ENCODE results near the gene CLDN10. TPM values are rescaled to one million over a fixed set of nuclear protein-coding genes. Genes with fewer than 3 reads are reported as not detected.

CLDN10 gene
- total RNA-seq, 4 donors from 2014 or later: 0.81 to 16.8 TPM; not detected in 2

DNA sequence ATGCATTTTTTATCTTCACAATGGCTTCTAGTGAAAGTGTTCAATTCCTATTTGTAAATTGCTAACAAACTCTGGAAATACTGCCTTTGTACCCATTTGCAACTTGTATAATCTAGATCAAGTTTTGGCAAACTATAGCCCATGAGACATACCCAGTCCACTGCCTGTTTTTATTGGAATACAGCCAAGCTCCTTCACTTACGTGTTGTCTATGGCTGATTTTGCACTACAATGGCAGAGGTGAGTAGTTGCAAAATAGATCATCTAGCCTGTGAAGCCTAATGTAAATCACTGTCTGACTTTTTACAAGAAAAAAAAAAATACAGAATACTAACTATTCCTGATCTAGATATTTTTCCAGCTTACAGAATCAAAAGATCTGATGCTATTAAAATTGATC, 54.8 kb downstream of the CLDN10 start:
- Histone ChIP-seq H3K9me3 (no peaks in the 10 kb centered on the region), H3K4me1 (peaks cover 0 to 14% (median 9%) of the 10 kb centered on the region in 3 donors), H3K4me3 (no peak overlapping the region), H3K36me3 (peaks cover 0 to 33% of the 10 kb centered on the region in 2 donors), H3K27ac (no peak overlapping the region), H3K27me3 (no peaks in the 10 kb centered on the region)
- ATAC-seq: no peak
- WGBS, 2 donors (ENCODE audit: low coverage in 1 of 2): 27% methylated on average over 1 of the region's 1 CpG; no CpG with 5 or more reads in 1 of the 2 donors
- TF ChIP-seq, protein P1, sequence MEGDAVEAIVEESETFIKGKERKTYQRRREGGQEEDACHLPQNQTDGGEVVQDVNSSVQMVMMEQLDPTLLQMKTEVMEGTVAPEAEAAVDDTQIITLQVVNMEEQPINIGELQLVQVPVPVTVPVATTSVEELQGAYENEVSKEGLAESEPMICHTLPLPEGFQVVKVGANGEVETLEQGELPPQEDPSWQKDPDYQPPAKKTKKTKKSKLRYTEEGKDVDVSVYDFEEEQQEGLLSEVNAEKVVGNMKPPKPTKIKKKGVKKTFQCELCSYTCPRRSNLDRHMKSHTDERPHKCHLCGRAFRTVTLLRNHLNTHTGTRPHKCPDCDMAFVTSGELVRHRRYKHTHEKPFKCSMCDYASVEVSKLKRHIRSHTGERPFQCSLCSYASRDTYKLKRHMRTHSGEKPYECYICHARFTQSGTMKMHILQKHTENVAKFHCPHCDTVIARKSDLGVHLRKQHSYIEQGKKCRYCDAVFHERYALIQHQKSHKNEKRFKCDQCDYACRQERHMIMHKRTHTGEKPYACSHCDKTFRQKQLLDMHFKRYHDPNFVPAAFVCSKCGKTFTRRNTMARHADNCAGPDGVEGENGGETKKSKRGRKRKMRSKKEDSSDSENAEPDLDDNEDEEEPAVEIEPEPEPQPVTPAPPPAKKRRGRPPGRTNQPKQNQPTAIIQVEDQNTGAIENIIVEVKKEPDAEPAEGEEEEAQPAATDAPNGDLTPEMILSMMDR (IDR thresholded peaks at IDR 0.05): no peak
- TF ChIP-seq EP300 (IDR thresholded peaks at IDR 0.05): no peak
- TF ChIP-seq POLR2A (IDR thresholded peaks at IDR 0.05): no peak
- no peak for TF ChIP-seq POLR2AphosphoS5 (IDR thresholded peaks at IDR 0.05)

- Histone ChIP-seq H3K4me1 (peaks cover 0 to 14% (median 9%) of the 10 kb centered on the region in 3 donors), H3K36me3 (peaks cover 0 to 35% of the 10 kb centered on the region in 2 donors), H3K4me3 (no peak overlapping the region), H3K27me3 (no peaks in the 10 kb centered on the region), H3K27ac (no peak overlapping the region), H3K9me3 (no peaks in the 10 kb centered on the region)
- 51 to 59% methylated on average over 3 to 6 of the region's 6 CpGs for WGBS, 2 donors (ENCODE audit: low coverage in 1 of 2)
- TF ChIP-seq POLR2AphosphoS5 (IDR thresholded peaks at IDR 0.05) (no peak), EP300 (IDR thresholded peaks at IDR 0.05) (no peak), POLR2A (IDR thresholded peaks at IDR 0.05) (no peak)
- TF ChIP-seq, protein P1 (IDR thresholded peaks at IDR 0.05): no peak
- ATAC-seq: no peak
These were observed 56.3 kb downstream of the CLDN10 start for GRCh38 chr13:95608640-95609323.

DNA sequence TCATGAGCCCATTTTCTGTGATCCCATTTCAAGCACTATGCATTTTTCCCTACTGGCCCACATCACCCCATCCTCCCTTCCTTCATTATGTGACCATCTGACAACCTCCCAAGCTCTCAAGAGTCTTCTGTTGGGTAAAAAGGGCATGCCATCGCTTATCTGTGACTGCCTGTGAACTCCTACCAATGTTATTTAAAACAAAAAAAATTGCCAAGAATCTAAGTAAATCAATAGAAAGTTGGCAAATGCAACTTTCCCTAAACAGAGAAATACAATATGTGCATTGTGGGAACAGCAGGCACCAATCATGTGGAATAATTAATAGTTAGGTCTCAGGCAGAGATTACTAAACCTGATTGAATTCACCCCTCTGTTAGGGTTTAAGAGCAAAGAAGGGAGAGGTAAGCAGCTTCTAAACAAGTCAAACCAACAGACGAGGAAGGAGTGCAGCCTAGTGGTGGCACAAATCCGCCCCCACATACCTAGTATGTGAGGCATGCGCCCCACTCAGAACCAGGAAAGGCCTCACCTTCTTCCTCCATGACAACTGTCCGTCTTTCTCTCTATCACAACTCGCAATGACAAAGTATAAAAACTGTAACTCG, 62.2 kb downstream of the CLDN10 start:
- ATAC-seq: no peak
- Histone ChIP-seq H3K4me3 (no peak overlapping the region), H3K27me3 (no peaks in the 10 kb centered on the region), H3K9me3 (no peaks in the 10 kb centered on the region), H3K36me3 (peaks cover 0 to 77% of the 10 kb centered on the region in 2 donors), H3K27ac (no peak overlapping the region), H3K4me1 (peaks cover 0 to under 1% (median 0%) of the 10 kb centered on the region in 3 donors)
- TF ChIP-seq POLR2A (IDR thresholded peaks at IDR 0.05) (no peak), POLR2AphosphoS5 (IDR thresholded peaks at IDR 0.05) (no peak), EP300 (IDR thresholded peaks at IDR 0.05) (no peak)
- TF ChIP-seq, protein P1 (IDR thresholded peaks at IDR 0.05): no peak
- WGBS, 2 donors (ENCODE audit: low coverage in 1 of 2): 83 to 91% methylated on average over 3 to 7 of the region's 7 CpGs

- Histone ChIP-seq H3K27me3 (no peaks in the 10 kb centered on the region), H3K36me3 (peaks cover 0 to 83% of the 10 kb centered on the region in 2 donors), H3K27ac (no peak overlapping the region), H3K9me3 (no peaks in the 10 kb centered on the region), H3K4me1 (no peaks in the 10 kb centered on the region), H3K4me3 (no peak overlapping the region)
- TF ChIP-seq, protein P1 (IDR thresholded peaks at IDR 0.05): no peak
- no peak for TF ChIP-seq POLR2AphosphoS5 (IDR thresholded peaks at IDR 0.05)
- no peak for TF ChIP-seq EP300 (IDR thresholded peaks at IDR 0.05)
- no peak for TF ChIP-seq POLR2A (IDR thresholded peaks at IDR 0.05)
- ATAC-seq: no peak
- WGBS, 2 donors (ENCODE audit: low coverage in 1 of 2): 88% methylated on average over 1 of the region's 3 CpGs; no CpG with 5 or more reads in 1 of the 2 donors
These were observed 63.0 kb downstream of the CLDN10 start for GRCh38 chr13:95615539-95615938.

Data from gastroesophageal sphincter (tissue), 4 donors.